ENCODE data around the gene TBC1D7.

The TBC1D7 gene

GRCh38 chr6:13319891-13320564 is 8.3 kb downstream of the TBC1D7 start:
- no peak for DNase-seq (ENCODE audit: low read depth in 1 of 2, low spot score in 1 of 2)

- no peak for DNase-seq (ENCODE audit: low read depth in 1 of 2, low spot score in 1 of 2)
Measured at GRCh38 chr6:13318821-13319220, 9.5 kb downstream of the TBC1D7 start.

DNA sequence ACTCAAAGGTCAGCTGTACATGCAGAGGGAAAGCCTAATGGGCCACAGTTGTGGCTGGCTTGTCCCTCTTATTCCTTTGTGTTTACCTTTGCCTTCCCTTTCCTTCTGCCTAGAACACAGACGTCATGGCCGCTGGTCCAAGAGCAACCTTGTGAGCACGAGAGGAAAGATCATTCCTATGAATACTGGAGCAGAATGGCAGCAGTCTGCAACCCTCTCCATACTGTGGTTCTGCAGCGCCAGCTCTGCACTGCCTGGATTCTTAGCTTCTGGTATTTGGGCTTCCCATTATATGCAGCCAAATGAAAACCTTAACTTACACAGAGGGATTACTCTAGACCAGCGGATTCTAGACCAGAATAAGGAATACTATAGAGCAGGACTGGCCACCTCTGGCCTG is 12.4 kb downstream of the TBC1D7 start:
- DNase-seq (ENCODE audit: low read depth in 1 of 2, low spot score in 1 of 2): no peak

- no peak for DNase-seq (ENCODE audit: low read depth in 1 of 2, low spot score in 1 of 2)
Measured at GRCh38 chr6:13314806-13315205, 13.5 kb downstream of the TBC1D7 start.

DNA sequence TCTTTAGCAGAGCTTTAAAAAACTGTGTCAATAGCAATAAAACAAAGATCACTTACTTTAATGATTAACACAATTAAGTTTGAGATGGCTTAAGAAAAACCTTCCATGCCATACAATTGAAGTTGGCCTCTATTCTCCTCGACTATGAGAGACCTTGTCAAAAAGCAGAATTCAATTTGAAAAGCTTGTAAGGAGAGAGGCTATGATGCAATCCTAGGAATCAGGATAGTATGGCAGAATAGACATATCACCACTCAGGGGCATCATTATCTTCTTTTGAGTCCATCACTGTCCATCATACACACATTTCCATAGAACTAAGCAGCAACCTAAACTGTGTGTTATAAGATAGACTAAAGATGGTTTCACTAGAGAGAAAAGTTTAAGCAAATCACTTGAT is 17.2 kb downstream of the TBC1D7 start:
- DNase-seq (ENCODE audit: low read depth in 1 of 2, low spot score in 1 of 2): no peak

GRCh38 chr6:13308332-13308731 is 20.0 kb downstream of the TBC1D7 start:
- no peak for DNase-seq (ENCODE audit: low read depth in 1 of 2, low spot score in 1 of 2)

GRCh38 chr6:13307508-13307995 is 20.8 kb downstream of the TBC1D7 start:
- DNase-seq (ENCODE audit: low read depth in 1 of 2, low spot score in 1 of 2): no peak

DNA sequence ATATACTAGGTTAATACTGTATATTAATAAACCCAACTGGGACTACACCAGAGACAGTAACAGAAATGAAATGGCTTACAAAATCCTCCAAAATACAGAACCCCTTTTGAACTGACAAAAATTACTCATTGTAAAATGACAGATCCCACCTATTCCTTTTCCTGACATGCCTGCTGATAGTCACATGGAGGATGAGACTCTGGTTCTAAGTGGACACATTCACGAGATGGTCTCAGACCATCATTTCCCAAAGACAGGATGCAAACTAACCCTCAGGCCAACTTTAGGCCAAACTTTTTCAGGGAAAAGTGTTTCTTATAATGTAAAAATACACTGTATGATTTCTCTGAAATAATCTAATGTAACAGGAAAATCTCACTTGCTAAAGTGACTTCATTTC is 22.5 kb downstream of the TBC1D7 start:
- no peak for DNase-seq (ENCODE audit: low read depth in 1 of 2, low spot score in 1 of 2)

DNA sequence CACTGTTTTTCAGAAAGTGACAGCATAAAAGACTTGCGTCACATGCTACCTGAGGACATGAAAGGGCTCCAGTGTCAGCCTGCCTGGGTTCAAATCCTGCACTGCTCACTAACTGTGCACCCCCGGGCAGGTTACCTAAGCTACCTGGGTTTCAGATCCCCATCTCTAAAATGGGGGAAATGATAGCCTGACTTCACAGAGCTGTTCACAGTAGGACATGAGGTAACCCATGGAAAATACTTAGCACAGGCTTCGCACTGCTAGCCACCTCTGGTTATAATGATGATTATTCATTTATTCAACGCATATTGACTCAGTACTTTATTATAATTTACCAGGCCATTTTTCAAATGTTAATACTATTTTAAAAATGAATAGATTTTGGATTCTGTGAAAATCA is 23.0 kb downstream of the TBC1D7 start:
- no peak for DNase-seq (ENCODE audit: low read depth in 1 of 2, low spot score in 1 of 2)

DNA sequence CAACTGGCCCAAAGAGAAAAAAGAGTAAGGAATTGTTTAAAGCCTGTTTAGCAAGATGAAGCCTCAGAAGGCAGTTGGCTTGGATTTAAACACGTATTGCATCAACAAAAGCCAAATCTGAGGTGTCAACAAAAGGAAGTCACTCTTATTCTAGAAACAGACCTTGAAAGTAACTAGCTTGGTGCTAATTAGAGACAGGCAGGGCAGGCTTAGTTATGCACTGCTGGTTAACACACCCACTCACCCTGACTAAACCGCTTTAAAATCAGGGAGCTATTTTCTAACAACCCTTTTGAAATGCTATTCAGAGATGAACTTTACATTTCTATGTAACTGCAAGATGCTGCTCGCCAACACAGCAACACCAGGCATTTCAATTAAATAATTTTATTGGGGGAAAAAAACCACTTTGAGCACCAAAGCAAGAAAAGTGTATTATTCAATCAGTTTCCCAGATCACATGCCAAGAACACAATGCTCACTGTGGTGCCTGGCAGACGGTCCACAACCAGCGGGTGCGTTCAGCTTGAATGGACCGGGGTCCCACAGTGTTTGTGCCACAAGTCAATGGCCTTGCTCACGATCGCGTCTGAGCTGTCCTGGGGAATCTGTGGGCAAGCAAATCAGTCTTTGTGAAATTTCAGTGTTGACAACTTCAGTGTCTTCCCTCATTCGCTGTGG is 23.6 kb downstream of the TBC1D7 start:
- DNase-seq (ENCODE audit: low read depth in 1 of 2, low spot score in 1 of 2): no peak

- no peak for DNase-seq (ENCODE audit: low read depth in 1 of 2, low spot score in 1 of 2)
Measured at GRCh38 chr6:13304101-13304500, 24.2 kb downstream of the TBC1D7 start.

- DNase-seq (ENCODE audit: low read depth in 1 of 2, low spot score in 1 of 2): no peak
Measured at GRCh38 chr6:13303668-13304017, 24.7 kb downstream of the TBC1D7 start.

- DNase-seq (ENCODE audit: low read depth in 1 of 2, low spot score in 1 of 2): no peak
Measured at GRCh38 chr6:13302751-13303667, 25.3 kb downstream of the TBC1D7 start.

DNA sequence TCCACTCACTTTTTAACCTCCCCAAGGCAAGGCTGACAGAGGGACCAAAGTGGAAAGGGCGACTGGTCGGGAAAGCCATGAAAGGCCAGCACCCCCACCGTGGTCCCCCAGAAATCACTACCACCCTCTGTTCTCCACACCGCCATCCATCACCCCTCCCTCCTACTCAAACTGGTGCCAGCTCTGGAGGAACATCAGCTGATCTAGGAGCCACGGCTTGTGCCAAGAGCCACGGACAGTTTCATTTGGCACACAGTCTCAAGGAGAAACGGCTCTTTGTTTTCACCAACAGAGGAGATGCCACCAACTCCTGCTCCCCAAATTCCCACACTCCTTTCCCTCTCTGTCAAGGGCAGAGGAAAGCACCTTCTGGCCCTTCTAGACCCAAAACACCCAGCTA is 26.0 kb downstream of the TBC1D7 start:
- DNase-seq (ENCODE audit: low read depth in 1 of 2, low spot score in 1 of 2): no peak

DNA sequence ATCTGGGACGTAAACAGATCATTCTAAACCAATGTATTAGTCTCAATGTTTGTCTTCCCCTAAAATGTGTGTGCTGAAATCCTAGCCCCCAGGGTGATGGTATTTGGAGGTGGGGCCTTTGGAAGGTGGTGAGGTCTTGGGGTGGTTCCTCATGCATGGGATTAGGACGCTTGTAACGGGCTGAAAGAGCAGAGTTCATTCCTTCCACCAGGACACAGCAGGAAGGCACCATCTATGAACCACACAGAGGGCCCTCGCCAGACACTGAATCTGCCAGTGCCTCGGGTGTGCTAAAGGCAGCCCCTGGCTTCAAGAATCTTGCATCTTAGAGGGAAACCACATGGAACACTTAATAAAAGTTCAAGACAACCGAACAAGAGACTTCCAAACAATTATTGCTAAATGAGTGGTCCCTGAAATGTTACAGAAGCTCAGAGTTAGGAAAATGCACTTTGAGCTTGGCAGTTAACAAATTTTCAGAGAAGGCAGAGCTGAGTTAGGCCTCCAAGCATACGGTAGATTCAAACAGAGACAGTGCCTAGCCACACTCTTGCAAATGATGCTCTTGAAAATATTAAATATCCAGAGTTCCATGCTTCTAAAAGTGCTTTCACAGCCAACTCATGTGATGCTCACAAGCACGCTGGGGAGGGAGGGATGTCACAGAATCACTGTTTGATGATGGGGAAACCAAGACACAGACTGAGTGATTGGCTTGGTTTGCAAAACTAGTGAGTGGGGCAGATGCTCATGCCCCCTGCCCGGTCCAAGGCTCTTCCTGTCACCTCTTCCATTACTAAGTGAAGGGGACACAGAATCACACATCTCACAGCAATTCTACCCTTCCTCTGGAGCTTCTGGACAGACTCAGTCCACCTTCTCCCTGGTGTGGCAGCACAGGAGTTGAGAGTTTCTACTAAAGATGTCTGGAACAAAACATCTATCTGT is 27.4 kb downstream of the TBC1D7 start:
- DNase-seq (ENCODE audit: low read depth in 1 of 2, low spot score in 1 of 2): no peak

DNA sequence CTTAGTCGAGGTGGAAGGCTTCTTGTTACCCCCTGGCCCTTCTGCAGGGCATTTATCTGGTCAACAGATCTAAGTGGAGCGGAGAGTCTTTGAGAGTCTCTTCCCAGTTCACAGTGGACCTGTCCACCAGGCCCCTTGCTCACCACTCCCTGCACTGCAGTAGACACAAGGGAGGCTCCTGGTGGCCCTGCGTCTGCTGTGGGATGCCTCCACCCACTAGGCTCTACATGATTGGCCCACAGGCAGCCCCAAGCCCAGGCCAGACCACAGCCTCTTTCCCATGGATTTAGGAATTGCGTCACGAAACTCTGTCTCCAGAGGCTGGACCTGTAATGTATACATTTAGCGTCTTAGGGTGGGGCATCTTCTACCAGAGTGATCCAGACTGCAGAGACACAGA is 28.4 kb downstream of the TBC1D7 start:
- DNase-seq (ENCODE audit: low read depth in 1 of 2, low spot score in 1 of 2): no peak

DNA sequence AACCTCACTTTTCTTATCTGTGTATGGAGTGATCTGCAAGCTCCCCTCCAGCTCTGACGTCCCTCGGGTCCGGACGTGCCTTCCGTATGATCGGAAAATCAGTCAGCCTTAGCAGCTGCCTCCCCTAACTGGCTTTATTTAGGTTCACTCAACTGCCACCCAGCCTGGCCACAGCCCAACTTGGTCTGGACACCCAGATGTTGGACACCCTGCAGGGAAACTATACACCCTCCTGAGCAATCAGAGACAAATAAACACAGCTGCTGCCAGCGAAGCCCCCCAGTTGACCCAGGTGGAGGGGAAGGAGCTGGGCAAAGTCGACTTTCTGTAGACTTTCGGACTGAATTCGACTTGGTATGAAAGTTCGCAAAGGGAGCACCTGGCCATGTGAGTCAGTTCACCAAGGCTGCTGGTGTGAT is 28.9 kb downstream of the TBC1D7 start:
- no peak for DNase-seq (ENCODE audit: low read depth in 1 of 2, low spot score in 1 of 2)

DNA sequence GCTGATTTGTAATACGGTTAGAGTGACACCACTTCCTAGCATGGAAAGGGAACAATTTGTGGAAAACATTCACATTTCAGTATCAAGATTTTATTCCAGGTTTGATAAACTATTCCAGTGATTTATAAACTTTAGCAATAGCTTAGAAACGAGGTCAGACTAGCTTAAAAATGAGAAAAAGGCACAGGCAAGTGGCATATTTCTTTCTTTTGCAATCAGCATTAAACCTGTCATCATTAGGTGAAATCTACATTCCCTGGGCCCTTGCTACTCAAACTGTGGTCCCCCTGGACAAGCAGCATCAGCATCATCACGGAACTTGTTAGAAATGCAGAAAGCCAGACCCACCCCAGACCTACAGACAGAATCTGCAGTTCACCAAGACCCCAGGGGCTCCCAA is 29.9 kb downstream of the TBC1D7 start:
- DNase-seq (ENCODE audit: low read depth in 1 of 2, low spot score in 1 of 2): no peak

DNA sequence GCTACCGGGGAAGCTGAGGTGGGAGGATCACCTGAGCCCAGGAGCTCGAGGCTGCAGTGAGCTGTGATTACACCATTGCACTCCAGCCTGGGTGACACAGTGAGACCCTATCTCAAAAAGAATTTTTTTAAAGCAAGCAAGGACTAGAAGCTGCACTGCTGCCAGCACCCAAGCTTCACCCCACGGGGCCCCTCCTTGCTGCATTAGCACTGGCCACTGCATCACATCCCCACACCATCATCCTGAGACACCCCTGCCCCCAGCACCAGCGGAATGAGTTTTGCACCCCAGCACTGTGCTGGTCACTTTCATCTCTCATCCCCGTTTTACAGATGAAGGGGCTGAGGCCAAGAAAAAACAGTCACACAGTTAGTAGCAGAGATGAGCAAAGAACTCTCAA is 30.9 kb downstream of the TBC1D7 start:
- DNase-seq (ENCODE audit: low read depth in 1 of 2, low spot score in 1 of 2): no peak

DNA sequence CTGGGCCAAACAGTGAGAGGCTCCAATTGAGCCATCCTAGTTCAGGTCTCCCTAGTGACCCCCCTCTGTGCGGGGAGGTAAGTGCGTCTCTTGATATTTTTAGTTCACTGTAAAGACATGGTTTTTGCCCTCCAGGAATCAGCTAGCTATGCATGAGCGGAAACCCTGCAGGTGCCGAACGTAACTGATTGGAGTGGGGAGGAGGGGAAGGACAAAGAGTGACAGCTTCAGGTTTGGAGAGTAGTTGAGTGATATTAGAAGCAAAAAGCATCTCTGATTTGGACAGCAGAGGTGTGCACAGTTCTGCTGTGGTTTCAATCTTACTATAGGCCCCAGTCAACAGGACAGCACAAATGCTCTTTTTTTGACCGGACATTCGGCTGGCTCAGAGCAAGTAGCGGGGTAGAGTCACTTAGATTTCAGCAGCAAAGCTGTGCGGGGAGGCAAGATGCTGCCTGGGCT is 31.8 kb downstream of the TBC1D7 start:
- no peak for DNase-seq (ENCODE audit: low read depth in 1 of 2, low spot score in 1 of 2)

- DNase-seq (ENCODE audit: low read depth in 1 of 2, low spot score in 1 of 2): no peak
Measured at GRCh38 chr6:13295576-13295975, 32.8 kb downstream of the TBC1D7 start.

Data from activated T-helper 1 cell treated with anti-CD3 and anti-CD28 coated beads, Interleukin-2, amount 50 U/mL, for 16 hours (primary cell).